AG04450 (cell line): ENCODE results near the gene SLC46A1. TPM values are rescaled to one million over a fixed set of nuclear protein-coding genes. Genes with fewer than 3 reads are reported as not detected.

Source experiments
- CTCF ChIA-PET: fragments of 300-600, 350-600 bp; formaldehyde crosslinking; extraction: SDS; loops from one replicate; lab custom pipeline; 2022; ENCODE audit warnings: antibody characterized with exemption, inconsistent platforms; lab: Charles Lee
- POLR2A ChIA-PET: fragments of 350-600 bp; formaldehyde crosslinking; extraction: SDS; loops from one replicate; lab custom pipeline; 2021; ENCODE audit warnings: antibody characterized with exemption, inconsistent platforms; lab: Yijun Ruan, JAX
- DNase-seq: peaks from one replicate; pipeline ENCODE4 v3.0.0-alpha.2; 2011; ENCODE audit warnings: low read depth, low spot score
- H3K27ac ChIP-seq: one replicate; pipeline ENCODE4 v1.5.1; 2012; ENCODE audit warnings: low read depth, low read length, control low read depth
- H3K27me3 ChIP-seq: one replicate; pipeline ENCODE4 v1.6.0; 2012; ENCODE audit warnings: low read length; ENCODE audit not compliant: control insufficient read depth, insufficient read depth
- H3K4me3 ChIP-seq: 2 replicates; pipeline ENCODE4 v1.5.1; 2011; ENCODE audit warnings: mild to moderate bottlenecking, low read depth, low read length, control low read depth
- H3K9me3 ChIP-seq: 2 replicates; pipeline ENCODE4 v1.5.1; 2012; ENCODE audit warnings: low read length; ENCODE audit not compliant: control insufficient read depth, insufficient read depth
- polyA plus RNA-seq: library from polyadenylated mRNA; depleted of rRNA; stranded (reverse); fragments of >200 nt; gene quantifications from 2 replicates; pipeline ENCODE4 v1.2.3, GENCODE V29; 2011
- TF ChIP-seq, protein P1 (sequence below): IDR thresholded peaks from 2 replicates; pipeline ENCODE4 v1.5.1; 2011; ENCODE audit warnings: low read depth, low read length, control low read depth, inconsistent platforms

The SLC46A1 gene
- polyA plus RNA-seq, 1 experiment, result 2.5 TPM

DNA sequence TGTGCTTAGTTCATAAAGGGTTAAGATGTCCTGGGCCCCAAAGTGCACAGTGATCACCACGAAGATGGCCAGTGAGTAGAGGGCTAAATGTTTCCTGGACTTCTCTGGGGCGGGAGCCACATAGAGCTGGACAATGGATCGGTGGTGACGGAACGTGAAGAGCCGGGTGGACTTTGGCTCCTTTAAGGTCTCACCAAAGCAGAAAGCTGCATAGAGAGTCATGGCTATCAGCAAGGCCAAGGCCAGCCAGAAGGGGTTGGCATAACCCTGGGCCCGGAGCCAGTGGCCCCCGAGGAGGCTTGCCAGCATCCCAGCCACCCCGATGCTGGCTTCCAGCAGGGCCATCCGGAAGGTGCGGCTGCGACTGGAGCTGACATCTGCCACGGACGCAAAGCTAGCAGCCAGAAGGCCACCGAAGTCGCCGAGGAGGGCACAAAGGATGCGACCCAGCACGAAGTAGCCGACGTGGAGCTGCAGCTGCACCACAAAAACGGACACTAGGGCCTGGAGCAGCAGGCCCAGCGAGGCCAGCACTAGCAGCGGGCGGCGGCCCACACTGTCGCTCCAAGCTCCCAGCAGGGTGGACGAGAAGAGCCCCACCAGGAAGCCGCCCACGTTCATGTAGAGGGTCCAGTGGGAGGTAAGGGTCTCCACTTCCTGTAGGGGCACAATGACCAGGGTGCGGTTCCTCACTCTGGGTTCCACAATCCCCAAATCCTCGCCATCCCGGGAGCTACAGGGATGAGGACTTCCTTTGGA lies 1.0 kb downstream of the SLC46A1 start:
- ChIA-PET CTCF (interaction anchor here (0.9 to 6.2 kb wide), 2 partner anchors 12 to 511 kb away, joined by 3 to 39 read pairs; partner anchors contain the start of gene LYRM9), POLR2A (interaction anchor here (0.5 to 1.8 kb wide), 2 partner anchors 31 to 48 kb away, joined by 3 to 6 read pairs; partner anchors contain the start of gene POLDIP2)
- Histone ChIP-seq H3K4me3 (peak overlapping the region; percentile 72), H3K27ac (no peak overlapping the region), H3K9me3 (no peaks in the 10 kb centered on the region), H3K27me3 (peaks cover 3% of the 10 kb centered on the region)
- TF ChIP-seq, protein P1, sequence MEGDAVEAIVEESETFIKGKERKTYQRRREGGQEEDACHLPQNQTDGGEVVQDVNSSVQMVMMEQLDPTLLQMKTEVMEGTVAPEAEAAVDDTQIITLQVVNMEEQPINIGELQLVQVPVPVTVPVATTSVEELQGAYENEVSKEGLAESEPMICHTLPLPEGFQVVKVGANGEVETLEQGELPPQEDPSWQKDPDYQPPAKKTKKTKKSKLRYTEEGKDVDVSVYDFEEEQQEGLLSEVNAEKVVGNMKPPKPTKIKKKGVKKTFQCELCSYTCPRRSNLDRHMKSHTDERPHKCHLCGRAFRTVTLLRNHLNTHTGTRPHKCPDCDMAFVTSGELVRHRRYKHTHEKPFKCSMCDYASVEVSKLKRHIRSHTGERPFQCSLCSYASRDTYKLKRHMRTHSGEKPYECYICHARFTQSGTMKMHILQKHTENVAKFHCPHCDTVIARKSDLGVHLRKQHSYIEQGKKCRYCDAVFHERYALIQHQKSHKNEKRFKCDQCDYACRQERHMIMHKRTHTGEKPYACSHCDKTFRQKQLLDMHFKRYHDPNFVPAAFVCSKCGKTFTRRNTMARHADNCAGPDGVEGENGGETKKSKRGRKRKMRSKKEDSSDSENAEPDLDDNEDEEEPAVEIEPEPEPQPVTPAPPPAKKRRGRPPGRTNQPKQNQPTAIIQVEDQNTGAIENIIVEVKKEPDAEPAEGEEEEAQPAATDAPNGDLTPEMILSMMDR, result no peak
- no peak for DNase-seq

DNA sequence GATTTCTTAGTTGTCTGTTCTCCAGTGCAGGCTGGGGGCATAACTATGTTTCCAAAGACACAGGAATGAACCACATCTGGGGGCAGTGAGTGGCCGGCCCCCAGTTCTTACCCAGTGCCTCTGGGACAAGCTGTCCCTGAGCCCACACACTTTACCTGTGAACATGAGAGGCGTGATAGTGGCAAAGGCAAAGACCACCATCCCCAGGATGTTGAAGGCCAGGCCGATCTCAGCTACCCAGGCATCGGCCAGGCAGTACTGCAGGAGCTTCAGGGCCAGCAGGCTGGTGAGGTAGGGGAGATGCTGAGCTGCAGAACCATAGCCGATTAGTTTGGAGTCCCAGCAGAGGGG lies 1.6 kb downstream of the SLC46A1 start:
- DNase-seq, result no peak
- ChIA-PET POLR2A (interaction anchor here (1.1 to 1.8 kb wide), 2 partner anchors 33 to 47 kb away, joined by 3 to 6 read pairs; partner anchors contain the start of genes POLDIP2 and SARM1), CTCF (interaction anchor here (6.2 kb wide), 1 partner anchor 13 kb away, joined by 39 read pairs; no protein-coding TSS in a partner anchor)
- TF ChIP-seq, protein P1, result no peak
- no peak overlapping the region for H3K4me3 ChIP-seq
- peaks cover 2% of the 10 kb centered on the region for H3K27me3 ChIP-seq
- no peaks in the 10 kb centered on the region for H3K9me3 ChIP-seq
- no peak overlapping the region for H3K27ac ChIP-seq

DNA sequence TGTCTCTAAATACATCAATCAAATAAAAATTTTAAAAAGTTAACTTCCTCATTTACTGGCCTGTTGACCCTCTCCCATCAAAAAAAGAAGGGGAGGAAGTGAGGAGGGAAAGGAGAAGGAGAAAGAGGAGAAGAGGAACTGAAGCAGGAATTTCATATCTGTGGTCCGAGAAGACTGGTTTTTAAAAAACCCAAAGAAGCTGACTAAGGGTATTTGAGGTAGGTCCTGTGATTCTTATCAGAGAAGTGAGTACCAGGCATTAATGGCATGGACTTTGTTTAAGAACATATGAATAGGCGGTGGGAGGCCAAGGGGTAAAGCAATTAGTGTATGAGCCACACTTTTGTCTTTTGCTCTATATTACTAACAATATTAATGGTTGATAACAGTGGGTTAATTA lies 2.0 kb downstream of the SLC46A1 start:
- CTCF ChIA-PET, result interaction anchor here (6.2 kb wide), 1 partner anchor 13 kb away, joined by 39 read pairs; no protein-coding TSS in a partner anchor
- POLR2A ChIA-PET, result interaction anchor here (1.1 kb wide), 1 partner anchor 33 kb away, joined by 3 read pairs; the partner anchor contains the start of gene SARM1
- TF ChIP-seq, protein P1, result no peak
- H3K4me3 ChIP-seq, result no peak overlapping the region
- no peak overlapping the region for H3K27ac ChIP-seq
- H3K9me3 ChIP-seq, result no peaks in the 10 kb centered on the region
- no peak for DNase-seq
- no peaks in the 10 kb centered on the region for H3K27me3 ChIP-seq

DNA sequence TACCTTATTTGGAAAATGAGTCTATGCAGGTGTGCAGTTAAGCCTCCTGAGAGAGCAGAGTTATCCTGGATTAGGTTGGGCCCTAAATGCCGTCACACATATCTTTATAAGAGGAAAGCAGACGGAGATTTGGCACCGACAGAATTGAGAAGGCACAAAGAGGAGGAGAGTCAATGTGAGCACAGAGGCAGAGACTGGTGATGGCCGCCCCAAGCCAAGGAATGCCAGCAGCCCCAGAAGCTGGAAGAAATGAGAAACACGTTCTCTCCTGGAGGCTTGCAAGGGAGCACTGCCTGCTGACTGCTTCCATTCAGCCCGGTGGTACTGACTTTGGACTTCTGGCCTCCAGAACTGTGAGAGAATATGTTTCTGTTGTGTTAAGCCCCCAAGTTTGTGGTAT lies 3.2 kb downstream of the SLC46A1 start:
- no peak for DNase-seq
- ChIA-PET POLR2A (no interaction called here), CTCF (no interaction called here)
- H3K27ac ChIP-seq, result no peak overlapping the region
- H3K9me3 ChIP-seq, result no peaks in the 10 kb centered on the region
- no peaks in the 10 kb centered on the region for H3K27me3 ChIP-seq
- TF ChIP-seq, protein P1, result no peak
- no peak overlapping the region for H3K4me3 ChIP-seq

DNA sequence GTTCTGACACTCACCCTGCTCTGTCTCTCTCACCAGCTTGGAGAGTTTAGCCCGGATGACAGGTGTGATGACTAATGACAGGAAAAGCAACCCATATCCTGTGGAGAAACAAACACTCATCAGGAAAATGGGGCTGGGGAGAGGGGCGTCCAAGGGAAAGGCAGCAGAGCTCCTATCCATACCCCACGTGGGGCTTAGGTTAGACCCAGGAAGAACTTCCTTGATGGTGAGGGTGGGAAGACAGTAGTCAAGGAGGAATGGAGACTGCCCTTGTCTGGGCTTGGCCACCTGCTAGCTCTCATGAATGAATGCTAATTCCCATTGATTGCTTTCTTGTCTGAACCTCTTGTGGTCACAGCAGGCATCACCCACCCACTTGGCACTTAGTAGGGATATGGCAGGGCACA lies 3.8 kb downstream of the SLC46A1 start:
- POLR2A ChIA-PET, result no interaction called here
- CTCF ChIA-PET, result interaction anchor here (1.2 kb wide), 1 partner anchor 139 kb away, joined by 3 read pairs; no protein-coding TSS in a partner anchor

More for the DNA sequence above, 3.8 kb downstream of the SLC46A1 start:
- Histone ChIP-seq H3K27ac (no peak overlapping the region), H3K27me3 (no peaks in the 10 kb centered on the region), H3K9me3 (no peaks in the 10 kb centered on the region), H3K4me3 (no peak overlapping the region)
- DNase-seq, result no peak
- TF ChIP-seq, protein P1, result no peak
